Vagina (tissue), 2 donors: ENCODE measurements around the gene VIM. TPM values are rescaled to one million over a fixed set of nuclear protein-coding genes. Genes with fewer than 3 reads are reported as not detected.

Experiments used
- DNase-seq, 2 donors: peaks; one replicate each; pipeline ENCODE4 v3.0.0-alpha.2; 2017; ENCODE audit errors: extremely low spot score in 2 of 2
- H3K27ac ChIP-seq: fragments of 200-600 bp; sonication (generic); one replicate; pipeline ENCODE4 v1.5.1; 2019
- H3K27me3 ChIP-seq: fragments of 200-600 bp; sonication (generic); one replicate; pipeline ENCODE4 v1.5.1; 2019
- H3K36me3 ChIP-seq, 2 donors: fragments of 200-600 bp; sonication (generic); one replicate each; pipeline ENCODE4 v1.5.1; 2017 to 2019
- H3K4me1 ChIP-seq: fragments of 200-600 bp; sonication (generic); one replicate; pipeline ENCODE4 v1.5.1; 2019
- H3K4me3 ChIP-seq, 2 donors: fragments of 200-600 bp; sonication (generic); 1 replicate in 1 of 2; 2 replicates in 1 of 2; pipeline ENCODE4 v1.5.1; 2016 to 2019
- H3K9me3 ChIP-seq: fragments of 200-600 bp; sonication (generic); one replicate; pipeline ENCODE4 v1.5.1; 2019
- CTCF ChIP-seq, 3 experiments: fragments of 450-650 bp in 2 of 3; fragments of 200-600 bp in 1 of 3; sonication (generic) in 1 of 3; IDR thresholded peaks; one replicate each; pipeline ENCODE4 v1.5.1; 2017 to 2019; ENCODE audit warnings: antibody characterized with exemption in 3 of 3, mild to moderate bottlenecking in 2 of 3, moderate library complexity in 2 of 3
- POLR2A ChIP-seq, 2 donors: fragments of 450-650 bp; IDR thresholded peaks; one replicate each; pipeline ENCODE4 v1.6.1; 2017; ENCODE audit warnings: antibody characterized with exemption in 2 of 2, mild to moderate bottlenecking in 2 of 2, moderate library complexity in 2 of 2
- POLR2AphosphoS5 ChIP-seq, 2 donors: sonication (generic); formaldehyde crosslinking; IDR thresholded peaks; one replicate each; pipeline ENCODE4 v1.9.0; 2017; ENCODE audit warnings: antibody characterized with exemption in 2 of 2, mild to moderate bottlenecking in 2 of 2, low read depth in 1 of 2; ENCODE audit not compliant: insufficient read depth in 1 of 2
- intact Hi-C: fragments of 100-400 bp; cut with DNase I; formaldehyde crosslinking; loops from one replicate; pipeline ENCODE4 v1.15.1; 2023
- total RNA-seq: library from RNA; depleted of rRNA; stranded (reverse); fragments of >200 nt; gene quantifications from one replicate; pipeline ENCODE4 v1.2.3, GENCODE V29; 2016

Gene VIM
- total RNA-seq, 1 donor from 2014 or later: 2,692 TPM

GRCh38 chr10:17208476-17208875 is 19.6 kb upstream of the VIM start:
- Histone ChIP-seq H3K4me3 (no peak overlapping the region), H3K36me3 (no peaks in the 10 kb centered on the region), H3K27ac (no peak overlapping the region), H3K9me3 (no peaks in the 10 kb centered on the region), H3K27me3 (no peaks in the 10 kb centered on the region), H3K4me1 (no peaks in the 10 kb centered on the region)
- no peak for DNase-seq
- intact Hi-C loops: no loop called here
- TF ChIP-seq POLR2A (IDR thresholded peaks at IDR 0.05) (no peak), CTCF (IDR thresholded peaks at IDR 0.05) (no peak), POLR2AphosphoS5 (IDR thresholded peaks at IDR 0.05; ENCODE audit: insufficient read depth in 1 of 2, low read depth in 1 of 2) (no peak)

GRCh38 chr10:17209302-17209701 is 18.7 kb upstream of the VIM start:
- Histone ChIP-seq H3K4me3 (no peak overlapping the region), H3K9me3 (no peaks in the 10 kb centered on the region), H3K36me3 (no peaks in the 10 kb centered on the region), H3K4me1 (no peaks in the 10 kb centered on the region), H3K27me3 (no peaks in the 10 kb centered on the region), H3K27ac (no peak overlapping the region)
- no peak for TF ChIP-seq POLR2A (IDR thresholded peaks at IDR 0.05)
- TF ChIP-seq POLR2AphosphoS5 (IDR thresholded peaks at IDR 0.05; ENCODE audit: insufficient read depth in 1 of 2, low read depth in 1 of 2): no peak
- TF ChIP-seq CTCF (IDR thresholded peaks at IDR 0.05): no peak
- intact Hi-C loops: no loop called here
- no peak for DNase-seq

GRCh38 chr10:17209881-17210280 is 18.2 kb upstream of the VIM start:
- no peak for DNase-seq
- no peak overlapping the region for H3K4me3 ChIP-seq
- no peaks in the 10 kb centered on the region for H3K36me3 ChIP-seq
- H3K27me3 ChIP-seq: no peaks in the 10 kb centered on the region
- intact Hi-C loops: no loop called here
- H3K9me3 ChIP-seq: no peaks in the 10 kb centered on the region
- peaks cover 5% of the 10 kb centered on the region for H3K4me1 ChIP-seq
- TF ChIP-seq POLR2AphosphoS5 (IDR thresholded peaks at IDR 0.05; ENCODE audit: insufficient read depth in 1 of 2, low read depth in 1 of 2): no peak
- no peak overlapping the region for H3K27ac ChIP-seq

- Histone ChIP-seq H3K4me3 (no peak overlapping the region), H3K27ac (peak overlapping the region; percentile 31), H3K4me1 (peaks cover 10% of the 10 kb centered on the region), H3K36me3 (no peaks in the 10 kb centered on the region), H3K27me3 (no peaks in the 10 kb centered on the region), H3K9me3 (no peaks in the 10 kb centered on the region)
- intact Hi-C loops: no loop called here
- TF ChIP-seq POLR2A (IDR thresholded peaks at IDR 0.05): no peak
- TF ChIP-seq CTCF (IDR thresholded peaks at IDR 0.05): no peak
- no peak for TF ChIP-seq POLR2AphosphoS5 (IDR thresholded peaks at IDR 0.05; ENCODE audit: insufficient read depth in 1 of 2, low read depth in 1 of 2)
- no peak for DNase-seq
These were observed 17.7 kb upstream of the VIM start for GRCh38 chr10:17210361-17210760.

- no peak for DNase-seq
- no peaks in the 10 kb centered on the region for H3K36me3 ChIP-seq
- no peak overlapping the region for H3K4me3 ChIP-seq
- peaks cover 29% of the 10 kb centered on the region for H3K4me1 ChIP-seq
- no peaks in the 10 kb centered on the region for H3K27me3 ChIP-seq
- H3K27ac ChIP-seq: no peak overlapping the region
- H3K9me3 ChIP-seq: no peaks in the 10 kb centered on the region
- intact Hi-C loops: no loop called here
- TF ChIP-seq POLR2AphosphoS5 (IDR thresholded peaks at IDR 0.05; ENCODE audit: insufficient read depth in 1 of 2, low read depth in 1 of 2) (no peak), POLR2A (IDR thresholded peaks at IDR 0.05) (no peak), CTCF (IDR thresholded peaks at IDR 0.05) (no peak)
These were observed 15.2 kb upstream of the VIM start for GRCh38 chr10:17212802-17213221.
